NK-92 (cell line): Measurements from ENCODE around the gene THUMPD3.

Experiments
- DNase-seq: peaks from one replicate; lab custom pipeline; 2025; ENCODE audit not compliant: unreplicated experiment; lab: John Stamatoyannopoulos, UW

THUMPD3 gene

GRCh38 chr3:9415485-9416138 is 52.8 kb downstream of the THUMPD3 start:
- DNase-seq = no peak

- no peak for DNase-seq
Observed at GRCh38 chr3:9416139-9416780, 53.4 kb downstream of the THUMPD3 start.

DNA sequence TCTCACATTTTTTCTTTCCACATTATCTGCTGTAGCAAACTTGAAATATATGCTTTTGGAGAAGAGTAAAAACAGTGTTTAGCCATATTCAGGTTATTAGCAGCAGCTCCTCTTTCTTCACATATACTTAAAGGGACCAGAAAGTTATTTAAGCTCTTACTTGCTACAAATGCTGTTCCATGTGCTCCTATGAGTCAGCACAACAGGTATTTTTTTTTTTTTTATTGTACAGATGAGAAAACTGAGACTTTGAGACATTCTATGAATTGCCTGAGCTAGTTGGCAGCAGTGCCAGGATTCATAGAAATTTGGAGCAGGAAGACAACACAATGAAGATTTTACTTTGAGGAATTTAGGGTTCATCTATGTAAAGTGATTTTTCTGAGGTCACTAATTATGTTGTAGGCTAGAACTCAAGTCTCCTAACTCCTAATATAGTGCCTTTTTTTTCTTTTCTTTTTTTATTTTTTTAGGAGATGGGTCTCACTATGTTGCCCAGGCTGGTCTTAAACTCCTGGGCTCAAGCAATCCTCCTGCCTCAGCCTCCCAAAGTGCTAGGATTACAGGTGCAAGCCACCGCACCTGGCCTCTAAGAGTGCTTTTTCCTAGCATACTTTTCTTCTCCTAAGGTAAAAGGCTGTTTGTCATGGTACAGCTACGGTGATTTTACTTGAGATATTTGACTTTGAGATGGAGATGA is 58.1 kb downstream of the THUMPD3 start:
- no peak for DNase-seq

DNA sequence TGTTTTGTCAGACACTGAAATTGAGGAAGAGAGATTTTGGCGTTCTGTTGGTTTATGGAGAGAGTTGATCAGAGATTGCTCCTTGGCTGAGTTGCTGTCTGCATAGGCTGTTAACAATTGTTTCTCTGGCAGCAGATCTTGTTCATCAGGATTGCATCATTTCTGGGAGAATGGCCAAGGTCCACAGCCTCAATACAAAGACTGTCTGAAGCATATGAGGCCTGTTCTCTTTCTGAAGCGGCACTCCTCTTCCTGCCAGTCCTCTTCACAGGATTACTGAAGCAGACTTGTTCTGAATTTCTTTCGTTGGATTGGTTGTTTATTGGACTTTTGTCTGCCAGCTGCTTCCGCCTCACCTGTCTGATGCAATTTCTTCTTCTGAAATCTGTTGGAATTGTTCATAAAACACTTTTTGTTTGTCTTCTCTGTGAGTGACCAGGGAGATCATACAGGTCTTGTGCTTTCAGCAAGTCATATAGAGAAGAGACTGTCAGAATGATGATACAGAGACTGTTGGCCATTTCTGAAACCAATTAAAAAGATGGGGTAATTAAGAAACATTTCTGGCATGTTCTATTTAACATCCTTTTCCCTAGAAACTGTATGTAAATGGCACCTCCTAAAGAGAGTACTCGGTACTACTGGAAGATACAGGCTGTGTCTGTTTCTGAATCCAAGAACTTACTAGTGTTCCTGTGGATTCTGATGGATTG is 60.0 kb downstream of the THUMPD3 start:
- DNase-seq = no peak

DNA sequence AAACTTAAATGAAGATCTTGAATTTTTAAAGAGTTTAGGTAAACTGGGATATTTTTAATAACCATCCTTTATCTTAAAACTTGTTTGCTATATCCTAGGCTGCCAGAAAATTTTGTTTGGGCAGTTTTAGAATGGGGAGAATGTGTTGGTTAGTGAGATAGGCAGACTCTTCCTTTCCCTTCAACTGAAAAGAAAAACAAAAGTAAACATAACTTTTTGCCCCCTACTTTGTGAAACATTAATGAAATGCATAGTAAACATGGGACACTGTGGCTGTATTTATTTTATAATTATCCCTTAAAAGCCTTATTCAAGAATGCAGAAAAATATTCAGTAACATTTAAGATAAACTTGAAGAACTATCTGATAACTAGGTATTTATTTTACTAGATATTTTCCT is 65.6 kb downstream of the THUMPD3 start:
- DNase-seq = no peak

DNA sequence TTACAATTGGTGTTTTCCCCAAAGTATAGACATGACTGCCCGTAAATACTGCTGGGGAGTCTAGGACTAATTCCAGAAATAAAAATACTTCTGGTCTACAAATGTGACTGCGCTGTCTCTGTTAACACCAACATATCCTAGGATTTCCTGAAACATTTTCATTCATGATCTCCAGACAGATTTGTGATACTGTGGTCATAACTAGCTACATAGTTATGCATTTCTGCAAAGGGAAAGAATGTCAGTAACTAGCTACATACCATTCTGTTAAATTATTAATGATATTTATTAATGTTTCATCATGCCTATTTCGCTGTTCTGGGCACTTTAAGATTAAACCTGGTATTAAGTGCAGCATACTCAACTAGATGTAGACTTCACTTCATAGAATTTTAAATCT is 67.9 kb downstream of the THUMPD3 start:
- no peak for DNase-seq

- DNase-seq = no peak
Observed at GRCh38 chr3:9433627-9434521, 71.0 kb downstream of the THUMPD3 start.

DNA sequence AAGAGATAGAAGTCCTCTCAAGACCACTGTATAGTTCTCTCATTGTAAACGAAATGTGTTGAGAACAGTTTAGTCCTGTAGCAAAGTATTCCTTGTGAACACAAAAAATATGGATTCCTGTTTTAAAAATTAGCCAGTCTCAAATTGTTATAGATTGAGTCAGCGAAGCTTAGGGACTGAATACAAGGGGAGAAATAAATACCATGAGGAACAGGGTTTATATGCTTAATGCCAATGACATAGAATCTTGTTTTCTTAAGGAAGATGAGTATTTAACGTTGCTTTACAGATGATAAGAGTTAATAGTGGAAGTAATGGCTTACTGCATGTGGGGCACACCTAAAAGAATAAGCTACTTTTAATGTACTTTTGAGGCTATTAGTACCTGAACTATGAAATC is 72.5 kb downstream of the THUMPD3 start:
- DNase-seq = no peak
